ENCODE results near the gene CIRBP. TPM values are rescaled to one million over a fixed set of nuclear protein-coding genes. Genes with fewer than 3 reads are reported as not detected.

The CIRBP gene
- total and polyA plus RNA-seq, 2 of the 13 experiments (the other 11 are each of a cell fraction or from before 2014, with no cell fraction given): 133 to 140 TPM

GRCh38 chr19:1304197-1304924 lies 35.2 kb downstream of the CIRBP start (continued):
- TF ChIP-seq MAFF (IDR thresholded peaks at IDR 0.05; ENCODE audit: low read depth, low read length): no peak
- no peak for TF ChIP-seq ZC3H4 (CRISPR knock-in tag; IDR thresholded peaks at IDR 0.05; ENCODE audit: borderline replicate concordance)
- no peak for TF ChIP-seq TERF1 (CRISPR knock-in tag; IDR thresholded peaks at IDR 0.05)
- peak; percentile 58; the same call in 1 of the 2 replicates for TF ChIP-seq NFYB (CRISPR knock-in tag; IDR thresholded peaks at IDR 0.05)
- no peak for TF ChIP-seq SNAPC2 (CRISPR knock-in tag; IDR thresholded peaks at IDR 0.05)
- peak; percentile 27; the same call in 1 of the 2 replicates for TF ChIP-seq ZNF616 (CRISPR knock-in tag; IDR thresholded peaks at IDR 0.05; ENCODE audit: low read depth)
- no peak for TF ChIP-seq MED13 (CRISPR knock-in tag; IDR thresholded peaks at IDR 0.05)
- TF ChIP-seq SALL1 (CRISPR knock-in tag; IDR thresholded peaks at IDR 0.05): peak; percentile 64
- TF ChIP-seq STAG1 (CRISPR knock-in tag; IDR thresholded peaks at IDR 0.05): peak; percentile 13; the same call in 1 of the 2 replicates
- TF ChIP-seq ZFP36 (IDR thresholded peaks at IDR 0.05; ENCODE audit: borderline replicate concordance, low read depth, low read length, partially characterized antibody): no peak
- TF ChIP-seq ZNF652 (CRISPR knock-in tag; IDR thresholded peaks at IDR 0.05; ENCODE audit: borderline replicate concordance, low read depth): no peak
- TF ChIP-seq CEBPZ (IDR thresholded peaks at IDR 0.05; ENCODE audit: low read length): no peak
- no peak for TF ChIP-seq MXD1 (CRISPR knock-in tag; IDR thresholded peaks at IDR 0.05)
- no peak for TF ChIP-seq ZBTB3 (CRISPR knock-in tag; IDR thresholded peaks at IDR 0.05; ENCODE audit: borderline replicate concordance, low read depth)
- no peak for TF ChIP-seq AHDC1 (CRISPR knock-in tag; IDR thresholded peaks at IDR 0.05; ENCODE audit: borderline replicate concordance)
- TF ChIP-seq ZNF766 (CRISPR knock-in tag; IDR thresholded peaks at IDR 0.05; ENCODE audit: borderline replicate concordance): no peak

Data from HepG2 (cell line).